ENCODE data around the gene SNRPD3. TPM values are rescaled to one million over a fixed set of nuclear protein-coding genes. Genes with fewer than 3 reads are reported as not detected.

The SNRPD3 gene
- total and polyA plus RNA-seq, 2 donors (not counting 3 experiments of a cell fraction or from before 2014, with no cell fraction given): 121 to 253 TPM

GRCh38 chr22:24593836-24594568, 38.2 kb downstream of the SNRPD3 start:
- ChIA-PET CTCF (no interaction called here), POLR2A (no interaction called here)
- intact Hi-C loops (cut with micrococcal nuclease) (no loop called here), dilution Hi-C loops (cut with MboI; ENCODE audit: extremely low pct_ligation_motif_present, low sequenced_read_pairs) (no loop called here)
- no peaks in the 10 kb centered on the region for H3K36me3 ChIP-seq (ENCODE audit: control insufficient read depth in 2 of 2, extremely low read depth in 1 of 2, insufficient read depth in 2 of 2, low read length in 2 of 2)
- DNase-seq (ENCODE audit: low read depth, low spot score) (no peak), FAIRE-seq (no peak)
- no peaks in the 10 kb centered on the region for H3K27me3 ChIP-seq (ENCODE audit: control insufficient read depth in 2 of 2, insufficient read depth in 2 of 2, low read length in 2 of 2)
- H3K27ac ChIP-seq (ENCODE audit: insufficient read depth, low read depth, low read length): no peak overlapping the region
- no TSS peak for BruUV-seq (replicated peaks)
- H3K4me1 ChIP-seq (ENCODE audit: control insufficient read depth, extremely low read depth, insufficient read depth, low read length): peaks cover 7% of the 10 kb centered on the region
- H2AFZ ChIP-seq (ENCODE audit: low read depth, low read length): no peak overlapping the region
- no peak overlapping the region for H3K4me3 ChIP-seq (replicated peaks in 1 of 3; ENCODE audit: insufficient read depth in 1 of 3, low read depth in 1 of 3, low read length in 3 of 3)
- H3K9ac ChIP-seq (replicated peaks; ENCODE audit: extremely low read depth, insufficient read depth, low read length): no peak overlapping the region
- no peaks in the 10 kb centered on the region for H4K20me1 ChIP-seq (replicated peaks; ENCODE audit: control insufficient read depth, extremely low read depth, insufficient read depth, low read length)
- no peak overlapping the region for H3K4me2 ChIP-seq (ENCODE audit: insufficient read depth, low read length)
- no peaks in the 10 kb centered on the region for H3K9me3 ChIP-seq (replicated peaks; ENCODE audit: control insufficient read depth, insufficient read depth, low read length)
- no peak for TF ChIP-seq POLR2A (IDR thresholded peaks at IDR 0.05; ENCODE audit: low read depth, low read length)
- no peak for TF ChIP-seq MAX (IDR thresholded peaks at IDR 0.05; ENCODE audit: insufficient read depth, insufficient read length)
- TF ChIP-seq MYC (IDR thresholded peaks at IDR 0.05; ENCODE audit: low read depth, low read length): no peak
- no peak for TF ChIP-seq GATA2 (IDR thresholded peaks at IDR 0.05; ENCODE audit: insufficient read depth, insufficient read length, low read depth, low read length)
- no peak for TF ChIP-seq POLR2AphosphoS5 (IDR thresholded peaks at IDR 0.05; ENCODE audit: insufficient read depth, low read depth, low read length)
- TF ChIP-seq EZH2 (IDR thresholded peaks at IDR 0.05; ENCODE audit: borderline replicate concordance, low read depth, low read length, severe bottlenecking): no peak
- no peak for TF ChIP-seq JUN (IDR thresholded peaks at IDR 0.05; ENCODE audit: borderline replicate concordance, insufficient read depth, insufficient read length, low read depth)
- TF ChIP-seq, protein P1, sequence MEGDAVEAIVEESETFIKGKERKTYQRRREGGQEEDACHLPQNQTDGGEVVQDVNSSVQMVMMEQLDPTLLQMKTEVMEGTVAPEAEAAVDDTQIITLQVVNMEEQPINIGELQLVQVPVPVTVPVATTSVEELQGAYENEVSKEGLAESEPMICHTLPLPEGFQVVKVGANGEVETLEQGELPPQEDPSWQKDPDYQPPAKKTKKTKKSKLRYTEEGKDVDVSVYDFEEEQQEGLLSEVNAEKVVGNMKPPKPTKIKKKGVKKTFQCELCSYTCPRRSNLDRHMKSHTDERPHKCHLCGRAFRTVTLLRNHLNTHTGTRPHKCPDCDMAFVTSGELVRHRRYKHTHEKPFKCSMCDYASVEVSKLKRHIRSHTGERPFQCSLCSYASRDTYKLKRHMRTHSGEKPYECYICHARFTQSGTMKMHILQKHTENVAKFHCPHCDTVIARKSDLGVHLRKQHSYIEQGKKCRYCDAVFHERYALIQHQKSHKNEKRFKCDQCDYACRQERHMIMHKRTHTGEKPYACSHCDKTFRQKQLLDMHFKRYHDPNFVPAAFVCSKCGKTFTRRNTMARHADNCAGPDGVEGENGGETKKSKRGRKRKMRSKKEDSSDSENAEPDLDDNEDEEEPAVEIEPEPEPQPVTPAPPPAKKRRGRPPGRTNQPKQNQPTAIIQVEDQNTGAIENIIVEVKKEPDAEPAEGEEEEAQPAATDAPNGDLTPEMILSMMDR (IDR thresholded peaks at IDR 0.05; ENCODE audit: extremely low read depth in 1 of 2, insufficient read depth in 1 of 2, low read depth in 1 of 2, low read length in 2 of 2): no peak
- no peak for TF ChIP-seq FOS (IDR thresholded peaks at IDR 0.05; ENCODE audit: borderline replicate concordance, insufficient read depth, low read length)
- H3K79me2 ChIP-seq (ENCODE audit: control insufficient read depth, insufficient read depth, low read length): no peaks in the 10 kb centered on the region
- H3K9me1 ChIP-seq (replicated peaks; ENCODE audit: control insufficient read depth, extremely low read depth, insufficient read depth, low read length): no peaks in the 10 kb centered on the region

Data from endothelial cell of umbilical vein (primary cell).